Nephron (organoid): ENCODE results near the gene CLRN2.

Source experiments
- H3K27ac Mint-ChIP-seq, 3 experiments: 2 replicates each; pipeline ENCODE4 v1.8.0; 2020; ENCODE audit warnings: mixed read lengths in 3 of 3, mild to moderate bottlenecking in 2 of 3, moderate library complexity in 1 of 3
- H3K27me3 Mint-ChIP-seq: 2 replicates; pipeline ENCODE4 v1.8.0; 2021; ENCODE audit warnings: low read depth, mild to moderate bottlenecking, moderate library complexity, mixed read lengths
- H3K36me3 Mint-ChIP-seq: 2 replicates; pipeline ENCODE4 v1.8.0; 2020; ENCODE audit warnings: low read depth, mixed read lengths
- H3K4me1 Mint-ChIP-seq: 2 replicates; pipeline ENCODE4 v1.8.0; 2020; ENCODE audit warnings: mixed read lengths
- H3K4me3 Mint-ChIP-seq, 3 experiments: 2 replicates each; pipeline ENCODE4 v1.8.0; 2020; ENCODE audit warnings: mild to moderate bottlenecking in 3 of 3, mixed read lengths in 3 of 3, moderate library complexity in 2 of 3
- H3K9me3 Mint-ChIP-seq: 2 replicates; pipeline ENCODE4 v1.8.0; 2020; ENCODE audit warnings: mixed read lengths
- TF ChIP-seq, protein P1 (sequence below), 3 experiments: fragments of 200-600 bp; sonication (generic); IDR thresholded peaks; one replicate each; pipeline ENCODE4 v1.5.0; 2021; ENCODE audit warnings: antibody characterized with exemption in 3 of 3; ENCODE audit not compliant: unreplicated experiment in 3 of 3

CLRN2 gene

DNA sequence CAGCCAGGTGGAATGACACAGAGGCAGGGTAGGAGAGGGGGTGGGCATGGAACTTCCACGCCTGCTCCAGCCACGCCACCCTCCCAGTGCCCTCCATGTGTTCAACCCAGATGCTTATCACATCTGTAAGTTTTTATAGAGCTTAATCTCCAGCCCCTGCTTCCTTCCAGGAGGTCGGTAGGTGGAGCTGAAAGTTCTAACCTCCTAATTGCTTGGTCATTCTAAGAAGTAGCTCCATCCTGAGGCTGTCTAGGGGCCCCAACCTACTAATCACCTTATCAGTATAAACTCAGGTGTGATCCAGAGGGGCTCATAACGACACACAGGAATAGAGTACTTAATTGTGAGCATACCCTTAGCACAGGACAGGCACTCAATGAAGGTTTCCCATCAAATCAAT is 21.3 kb upstream of the CLRN2 start:
- Mint-ChIP-seq H3K9me3 (no peaks in the 10 kb centered on the region), H3K4me1 (peaks cover 39% of the 10 kb centered on the region), H3K36me3 (peaks cover 49% of the 10 kb centered on the region), H3K27ac (no peak overlapping the region), H3K4me3 (no peak overlapping the region), H3K27me3 (peaks cover 4% of the 10 kb centered on the region)
- TF ChIP-seq, protein P1, sequence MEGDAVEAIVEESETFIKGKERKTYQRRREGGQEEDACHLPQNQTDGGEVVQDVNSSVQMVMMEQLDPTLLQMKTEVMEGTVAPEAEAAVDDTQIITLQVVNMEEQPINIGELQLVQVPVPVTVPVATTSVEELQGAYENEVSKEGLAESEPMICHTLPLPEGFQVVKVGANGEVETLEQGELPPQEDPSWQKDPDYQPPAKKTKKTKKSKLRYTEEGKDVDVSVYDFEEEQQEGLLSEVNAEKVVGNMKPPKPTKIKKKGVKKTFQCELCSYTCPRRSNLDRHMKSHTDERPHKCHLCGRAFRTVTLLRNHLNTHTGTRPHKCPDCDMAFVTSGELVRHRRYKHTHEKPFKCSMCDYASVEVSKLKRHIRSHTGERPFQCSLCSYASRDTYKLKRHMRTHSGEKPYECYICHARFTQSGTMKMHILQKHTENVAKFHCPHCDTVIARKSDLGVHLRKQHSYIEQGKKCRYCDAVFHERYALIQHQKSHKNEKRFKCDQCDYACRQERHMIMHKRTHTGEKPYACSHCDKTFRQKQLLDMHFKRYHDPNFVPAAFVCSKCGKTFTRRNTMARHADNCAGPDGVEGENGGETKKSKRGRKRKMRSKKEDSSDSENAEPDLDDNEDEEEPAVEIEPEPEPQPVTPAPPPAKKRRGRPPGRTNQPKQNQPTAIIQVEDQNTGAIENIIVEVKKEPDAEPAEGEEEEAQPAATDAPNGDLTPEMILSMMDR (IDR thresholded peaks at IDR 0.05; ENCODE audit: unreplicated experiment in 3 of 3), result no peak

DNA sequence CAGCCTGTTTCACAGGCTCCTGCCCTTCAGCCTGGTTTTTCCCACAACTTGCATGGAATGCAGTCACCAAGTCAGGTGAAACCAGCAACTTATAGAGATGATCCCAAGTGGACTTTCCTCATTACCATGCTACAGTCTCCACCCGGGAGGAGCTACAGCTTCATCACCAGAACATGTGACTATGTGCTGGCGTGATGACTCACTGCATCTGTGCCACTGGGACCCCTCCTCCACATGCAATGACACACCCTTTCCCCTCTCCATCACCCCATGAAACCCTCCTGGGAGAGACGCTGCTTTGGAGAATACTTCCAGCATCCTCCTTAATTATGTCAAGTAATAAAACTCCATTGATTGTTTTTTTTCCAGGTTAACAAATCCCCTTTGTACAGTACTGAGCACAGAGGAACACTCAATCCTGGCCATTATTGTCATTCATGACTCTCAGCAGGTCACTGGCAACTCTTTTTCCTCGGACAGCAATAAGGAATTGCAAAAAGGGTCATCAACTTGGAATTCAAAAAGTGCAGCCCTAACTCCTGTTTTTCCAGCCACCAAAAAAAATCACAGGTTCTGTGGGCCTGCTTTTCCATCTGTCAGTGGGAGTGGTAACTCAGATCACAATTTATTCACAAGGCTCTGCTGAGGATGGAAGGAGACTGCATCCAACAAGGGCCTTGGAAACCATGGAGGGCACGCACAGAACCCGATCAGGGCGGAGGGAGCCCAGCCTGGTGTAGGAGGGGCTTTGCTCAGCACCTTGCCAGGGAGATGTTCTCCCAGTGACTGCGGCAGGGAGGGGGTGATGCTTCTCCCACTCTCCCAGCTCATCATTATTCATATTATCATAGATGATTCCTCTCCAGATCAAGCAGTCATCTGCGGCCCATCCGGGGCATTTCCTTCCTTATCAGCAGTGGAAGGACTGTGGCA is 20.4 kb upstream of the CLRN2 start:
- Mint-ChIP-seq H3K36me3 (peaks cover 49% of the 10 kb centered on the region), H3K9me3 (no peaks in the 10 kb centered on the region), H3K4me3 (no peak overlapping the region), H3K4me1 (peaks cover 35% of the 10 kb centered on the region), H3K27me3 (peaks cover 4% of the 10 kb centered on the region), H3K27ac (no peak overlapping the region)
- TF ChIP-seq, protein P1 (IDR thresholded peaks at IDR 0.05; ENCODE audit: unreplicated experiment in 3 of 3), result no peak

DNA sequence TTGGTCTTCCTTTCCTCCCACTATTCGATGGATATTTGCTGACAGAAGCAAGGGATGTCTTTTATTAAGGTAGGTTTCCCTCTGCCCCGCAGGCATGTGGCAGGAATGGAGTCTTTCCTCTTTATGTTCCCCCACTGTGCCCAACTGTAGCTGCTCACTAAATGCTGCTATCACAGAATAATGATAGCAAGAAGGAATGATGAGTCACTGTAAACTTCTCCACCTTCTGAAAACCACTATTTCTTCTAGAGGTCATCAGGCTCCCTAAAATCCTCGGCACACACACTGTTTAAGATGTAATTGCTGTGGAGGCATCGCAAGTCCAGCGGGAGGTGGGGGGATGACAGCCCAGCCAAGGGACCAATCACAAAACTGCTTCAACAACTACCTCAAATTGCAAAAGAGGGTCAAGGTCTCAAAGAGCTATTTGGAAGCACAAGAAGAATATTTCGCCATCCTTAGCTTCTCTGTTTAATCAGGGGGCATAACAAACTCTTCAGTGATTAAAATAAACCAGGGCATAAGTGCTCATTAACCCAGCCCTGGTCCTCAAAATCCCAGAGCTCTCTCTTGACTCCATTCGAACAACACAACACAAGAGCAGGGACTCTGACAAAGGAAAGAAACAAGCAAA is 17.0 kb upstream of the CLRN2 start:
- H3K27ac Mint-ChIP-seq, result no peak overlapping the region
- no peak overlapping the region for H3K4me3 Mint-ChIP-seq
- H3K4me1 Mint-ChIP-seq, result peaks cover 15% of the 10 kb centered on the region
- H3K27me3 Mint-ChIP-seq, result peaks cover 4% of the 10 kb centered on the region
- no peaks in the 10 kb centered on the region for H3K9me3 Mint-ChIP-seq
- TF ChIP-seq, protein P1 (IDR thresholded peaks at IDR 0.05; ENCODE audit: unreplicated experiment in 3 of 3), result no peak
- H3K36me3 Mint-ChIP-seq, result peaks cover 62% of the 10 kb centered on the region

GRCh38 chr4:17500574-17500973 is 14.4 kb upstream of the CLRN2 start:
- Mint-ChIP-seq H3K9me3 (no peaks in the 10 kb centered on the region), H3K4me1 (peaks cover 14% of the 10 kb centered on the region), H3K36me3 (peaks cover 64% of the 10 kb centered on the region), H3K4me3 (no peak overlapping the region), H3K27ac (no peak overlapping the region), H3K27me3 (no peaks in the 10 kb centered on the region)
- TF ChIP-seq, protein P1 (IDR thresholded peaks at IDR 0.05; ENCODE audit: unreplicated experiment in 3 of 3), result no peak

DNA sequence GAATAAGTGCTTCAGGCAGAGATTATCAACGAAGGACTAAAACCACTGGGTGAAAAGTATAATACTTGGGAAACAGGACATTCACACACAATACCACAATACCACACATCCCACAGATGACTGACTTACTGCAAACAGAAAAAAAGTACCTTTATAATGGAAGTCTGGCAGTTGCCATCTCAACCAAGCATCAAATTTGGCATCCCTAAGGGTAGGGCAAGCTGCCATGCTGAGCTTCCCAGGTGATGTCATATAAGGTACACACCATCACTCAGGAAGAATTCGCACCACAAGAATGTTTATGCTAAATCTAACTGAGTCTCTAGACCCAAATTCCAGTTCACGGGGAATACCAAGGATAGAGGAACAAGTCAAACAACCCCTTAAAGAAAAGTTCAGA is 12.2 kb upstream of the CLRN2 start:
- Mint-ChIP-seq H3K4me1 (peaks cover 14% of the 10 kb centered on the region), H3K27me3 (no peaks in the 10 kb centered on the region), H3K36me3 (peaks cover 71% of the 10 kb centered on the region), H3K9me3 (no peaks in the 10 kb centered on the region), H3K27ac (no peak overlapping the region), H3K4me3 (no peak overlapping the region)
- TF ChIP-seq, protein P1 (IDR thresholded peaks at IDR 0.05; ENCODE audit: unreplicated experiment in 3 of 3), result no peak
